IMR-90 (cell line): ENCODE data around the gene GPAM. TPM values are rescaled to one million over a fixed set of nuclear protein-coding genes. Genes with fewer than 3 reads are reported as not detected.

Experiments used
- ATAC-seq: fragments of 200-7000 bp; cut with Tn5 transposase; 2 replicates; pipeline ENCODE4 v1.9.1; 2020; ENCODE audit warnings: low read depth, mild to moderate bottlenecking, moderate library complexity
- BruUV-seq: library from RNA; stranded (reverse); fragments of 400-500 nt; replicated peaks from 2 replicates; lab custom pipeline; 2021; lab: Mats Ljungman, UMichigan
- CTCF ChIA-PET: fragments of 300-600 bp; formaldehyde crosslinking; extraction: SDS; loops from one replicate; lab custom pipeline; 2021; ENCODE audit warnings: antibody characterized with exemption; lab: Yijun Ruan, JAX
- POLR2A ChIA-PET: fragments of 300-600 bp; sonication (Branson Sonifier 250); formaldehyde crosslinking; loops from one replicate; lab custom pipeline; 2022; ENCODE audit warnings: antibody characterized with exemption; ENCODE audit not compliant: unreplicated experiment; lab: Charles Lee
- DNase-seq: peaks from one replicate; pipeline ENCODE4 v3.0.0; 2013
- H2AFZ ChIP-seq: replicated peaks from 2 replicates; pipeline ENCODE3; 2013; ENCODE audit warnings: low read length, mild to moderate bottlenecking; ENCODE audit not compliant: poor library complexity
- H2AK5ac ChIP-seq: 2 replicates; pipeline ENCODE4 v1.6.1; 2013; ENCODE audit warnings: low read depth, low read length, inconsistent platforms
- H2AK9ac ChIP-seq: replicated peaks from 2 replicates; pipeline ENCODE3; 2013; ENCODE audit warnings: mild to moderate bottlenecking, low read depth, low read length, moderate library complexity; ENCODE audit not compliant: poor library complexity
- H2BK120ac ChIP-seq: 2 replicates; pipeline ENCODE4 v1.6.1; 2013; ENCODE audit warnings: low read depth, low read length, inconsistent platforms
- H2BK15ac ChIP-seq: 3 replicates; pipeline ENCODE4 v1.6.1; 2013; ENCODE audit warnings: low read depth, low read length, inconsistent platforms
- H2BK20ac ChIP-seq: 2 replicates; pipeline ENCODE4 v1.6.1; 2013; ENCODE audit warnings: low read depth, mild to moderate bottlenecking, inconsistent platforms, low read length, moderate library complexity
- H2BK5ac ChIP-seq: 2 replicates; pipeline ENCODE4 v1.6.1; 2013; ENCODE audit warnings: mild to moderate bottlenecking, low read depth, low read length, inconsistent platforms; ENCODE audit not compliant: poor library complexity, severe bottlenecking
- H3K14ac ChIP-seq: replicated peaks from 2 replicates; pipeline ENCODE4 v1.6.1; 2013; ENCODE audit warnings: low read depth, low read length, inconsistent platforms
- H3K18ac ChIP-seq: 2 replicates; pipeline ENCODE4 v1.6.1; 2013; ENCODE audit warnings: low read depth, low read length, control low read depth
- H3K23ac ChIP-seq: 2 replicates; pipeline ENCODE4 v1.6.1; 2013; ENCODE audit warnings: low read depth, low read length, inconsistent platforms
- H3K27ac ChIP-seq: 2 replicates; pipeline ENCODE4 v1.5.1; 2013; ENCODE audit warnings: mild to moderate bottlenecking, control low read depth, low read length; ENCODE audit not compliant: insufficient read depth
- H3K27me3 ChIP-seq: 2 replicates; pipeline ENCODE4 v1.6.1; 2013; ENCODE audit warnings: low read length; ENCODE audit not compliant: control insufficient read depth, insufficient read depth
- H3K36me3 ChIP-seq: 2 replicates; pipeline ENCODE4 v1.6.1; 2013; ENCODE audit warnings: low read length, mixed read lengths; ENCODE audit not compliant: control insufficient read depth, insufficient read depth
- H3K4ac ChIP-seq: 2 replicates; pipeline ENCODE4 v1.6.1; 2013; ENCODE audit warnings: low read depth, low read length, inconsistent platforms
- H3K4me1 ChIP-seq: 2 replicates; pipeline ENCODE4 v1.6.1; 2013; ENCODE audit warnings: low read length, mixed read lengths; ENCODE audit not compliant: control insufficient read depth, insufficient read depth
- H3K4me2 ChIP-seq: 2 replicates; pipeline ENCODE4 v1.6.1; 2013; ENCODE audit warnings: low read depth, mild to moderate bottlenecking, control low read depth, low read length, moderate library complexity
- H3K4me3 ChIP-seq: 2 replicates; pipeline ENCODE4 v1.5.1; 2013; ENCODE audit warnings: low read depth, mild to moderate bottlenecking, control low read depth, low read length, moderate library complexity; ENCODE audit not compliant: insufficient read depth
- H3K56ac ChIP-seq: 2 replicates; pipeline ENCODE4 v1.6.1; 2013; ENCODE audit warnings: low read length, inconsistent platforms; ENCODE audit not compliant: insufficient read depth; ENCODE audit errors: extremely low read depth
- H3K79me1 ChIP-seq, 2 experiments: 2 replicates each; pipeline ENCODE4 v1.6.1; 2013; ENCODE audit warnings: low read length in 2 of 2, inconsistent platforms in 1 of 2, low read depth in 1 of 2
- H3K9ac ChIP-seq: 2 replicates; pipeline ENCODE4 v1.6.1; 2013; ENCODE audit warnings: low read depth, low read length, control low read depth
- H3K9me1 ChIP-seq: 2 replicates; pipeline ENCODE4 v1.6.1; 2013; ENCODE audit warnings: low read length, inconsistent platforms; ENCODE audit not compliant: insufficient read depth
- H3K9me3 ChIP-seq: 2 replicates; pipeline ENCODE4 v1.6.1; 2013; ENCODE audit warnings: low read length; ENCODE audit not compliant: control insufficient read depth, insufficient read depth
- H4K20me1 ChIP-seq: 2 replicates; pipeline ENCODE4 v1.6.1; 2013; ENCODE audit warnings: low read length, inconsistent platforms; ENCODE audit not compliant: insufficient read depth
- H4K5ac ChIP-seq: 2 replicates; pipeline ENCODE4 v1.6.1; 2013; ENCODE audit warnings: mild to moderate bottlenecking, low read depth, low read length, control low read depth
- H4K8ac ChIP-seq, 2 experiments: 2 replicates each; pipeline ENCODE4 v1.6.1; 2013; ENCODE audit warnings: low read depth in 2 of 2, low read length in 2 of 2, control low read depth in 1 of 2, inconsistent platforms in 1 of 2
- H4K91ac ChIP-seq: 2 replicates; pipeline ENCODE4 v1.6.1; 2013; ENCODE audit warnings: low read depth, low read length, inconsistent platforms; ENCODE audit not compliant: insufficient read depth
- RAD21 ChIP-seq: IDR thresholded peaks from 2 replicates; pipeline ENCODE4 v1.6.1; 2012; ENCODE audit warnings: low read length, improper control_type of control experiment
- WGBS, 2 experiments: methylation state at CpG; one replicate each; pipeline versions ENCODE4 v1.1.5 to v1.1.7; 2013; ENCODE audit warnings: missing lambda C conversion rate in 2 of 2; ENCODE audit not compliant: insufficient read length in 1 of 2; ENCODE audit errors: extremely low coverage in 2 of 2; 5-methylcytosine and 5-hydroxymethylcytosine counted together
- dilution Hi-C: fragments of 300-500 bp; cut with HindIII; formaldehyde crosslinking; loops from one replicate; pipeline ENCODE4 v1.14.3; 2018; ENCODE audit warnings: low sequenced_read_pairs; ENCODE audit not compliant: unreplicated experiment
- in situ Hi-C: fragments of 300-500 bp; cut with MboI; formaldehyde crosslinking; loops from 3 replicates; pipeline ENCODE4 v1.14.3; 2019; ENCODE audit warnings: low sequenced_read_pairs, inconsistent platforms, mixed read lengths
- intact Hi-C: fragments of 100-400 bp; cut with micrococcal nuclease; formaldehyde crosslinking; loops from 2 replicates; pipeline ENCODE4 v1.10.0; 2022
- polyA plus RNA-seq, 3 experiments: library from polyadenylated mRNA; depleted of rRNA; stranded (reverse); fragments of >200 nt; gene quantifications; 2 replicates each; pipeline ENCODE4 v1.2.3, GENCODE V29; 2012; ENCODE audit warnings: low replicate concordance in 1 of 3
- total RNA-seq: library from RNA; depleted of rRNA; stranded (reverse); fragments of >200 nt; gene quantifications from 2 replicates; pipeline ENCODE4 v1.2.3, GENCODE V29; 2012

GPAM gene
- total and polyA plus RNA-seq, 2 of the 4 experiments (the other 2 are of a cell fraction), result 3.5 to 11.5 TPM

- H3K56ac ChIP-seq, result no peak overlapping the region
- H3K9me3 ChIP-seq, result no peaks in the 10 kb centered on the region
- H3K4me2 ChIP-seq, result no peak overlapping the region
- H3K36me3 ChIP-seq, result no peaks in the 10 kb centered on the region
- H3K4me3 ChIP-seq, result no peak overlapping the region
- no peak overlapping the region for H3K27ac ChIP-seq
- intact Hi-C loops, result no loop called here
- H2AK5ac ChIP-seq, result no peak overlapping the region
- H3K18ac ChIP-seq, result no peak overlapping the region
- dilution Hi-C loops, result no loop called here
- H3K9ac ChIP-seq, result no peak overlapping the region
- WGBS, 2 experiments, result no CpG with 5 or more reads among the region's 6 CpGs
- no peak for ATAC-seq
- no peak overlapping the region for H4K8ac ChIP-seq
- no peak overlapping the region for H2AK9ac ChIP-seq
- H3K4ac ChIP-seq, result no peak overlapping the region
- no peaks in the 10 kb centered on the region; the same call in none of the 2 replicates for H3K4me1 ChIP-seq
- H2AFZ ChIP-seq, result no peak overlapping the region
- H2BK20ac ChIP-seq, result no peak overlapping the region
- no peak overlapping the region for H2BK120ac ChIP-seq
- no peak for DNase-seq
- H2BK15ac ChIP-seq, result no peak overlapping the region
- no TSS peak for BruUV-seq
- no peak overlapping the region for H3K23ac ChIP-seq
- H2BK5ac ChIP-seq, result no peak overlapping the region
- no peak overlapping the region for H3K14ac ChIP-seq
- CTCF ChIA-PET, result no interaction called here
- in situ Hi-C loops, result no loop called here
- no peaks in the 10 kb centered on the region for H4K20me1 ChIP-seq
- no peaks in the 10 kb centered on the region; the same call in none of the 2 replicates for H3K27me3 ChIP-seq
- TF ChIP-seq RAD21, result no peak
- H4K91ac ChIP-seq, result no peak overlapping the region
- H3K9me1 ChIP-seq, result 0 out of 2 replicates have a peak, but pooled peaks cover 4% of the 10 kb centered on the region
- no peak overlapping the region for H4K5ac ChIP-seq
- H3K79me1 ChIP-seq, result no peaks in the 10 kb centered on the region
- POLR2A ChIA-PET, result no interaction called here
These were observed 25.4 kb upstream of the GPAM start for GRCh38 chr10:112208997-112209396.
